Measurements from ENCODE around the gene EHD3. TPM values are rescaled to one million over a fixed set of nuclear protein-coding genes. Genes with fewer than 3 reads are reported as not detected.

EHD3 gene
- polyA plus RNA-seq, 1 donor from 2014 or later = 3.5 TPM

- no peak for TF ChIP-seq RAD21 (conservative IDR thresholded peaks at IDR 0.05)
- no peak for TF ChIP-seq MXI1 (conservative IDR thresholded peaks at IDR 0.05; ENCODE audit: poor library complexity, severe bottlenecking)
- no peak for TF ChIP-seq TAF1 (IDR thresholded peaks at IDR 0.05; ENCODE audit: low read depth)
- TF ChIP-seq, protein P1, sequence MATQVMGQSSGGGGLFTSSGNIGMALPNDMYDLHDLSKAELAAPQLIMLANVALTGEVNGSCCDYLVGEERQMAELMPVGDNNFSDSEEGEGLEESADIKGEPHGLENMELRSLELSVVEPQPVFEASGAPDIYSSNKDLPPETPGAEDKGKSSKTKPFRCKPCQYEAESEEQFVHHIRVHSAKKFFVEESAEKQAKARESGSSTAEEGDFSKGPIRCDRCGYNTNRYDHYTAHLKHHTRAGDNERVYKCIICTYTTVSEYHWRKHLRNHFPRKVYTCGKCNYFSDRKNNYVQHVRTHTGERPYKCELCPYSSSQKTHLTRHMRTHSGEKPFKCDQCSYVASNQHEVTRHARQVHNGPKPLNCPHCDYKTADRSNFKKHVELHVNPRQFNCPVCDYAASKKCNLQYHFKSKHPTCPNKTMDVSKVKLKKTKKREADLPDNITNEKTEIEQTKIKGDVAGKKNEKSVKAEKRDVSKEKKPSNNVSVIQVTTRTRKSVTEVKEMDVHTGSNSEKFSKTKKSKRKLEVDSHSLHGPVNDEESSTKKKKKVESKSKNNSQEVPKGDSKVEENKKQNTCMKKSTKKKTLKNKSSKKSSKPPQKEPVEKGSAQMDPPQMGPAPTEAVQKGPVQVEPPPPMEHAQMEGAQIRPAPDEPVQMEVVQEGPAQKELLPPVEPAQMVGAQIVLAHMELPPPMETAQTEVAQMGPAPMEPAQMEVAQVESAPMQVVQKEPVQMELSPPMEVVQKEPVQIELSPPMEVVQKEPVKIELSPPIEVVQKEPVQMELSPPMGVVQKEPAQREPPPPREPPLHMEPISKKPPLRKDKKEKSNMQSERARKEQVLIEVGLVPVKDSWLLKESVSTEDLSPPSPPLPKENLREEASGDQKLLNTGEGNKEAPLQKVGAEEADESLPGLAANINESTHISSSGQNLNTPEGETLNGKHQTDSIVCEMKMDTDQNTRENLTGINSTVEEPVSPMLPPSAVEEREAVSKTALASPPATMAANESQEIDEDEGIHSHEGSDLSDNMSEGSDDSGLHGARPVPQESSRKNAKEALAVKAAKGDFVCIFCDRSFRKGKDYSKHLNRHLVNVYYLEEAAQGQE (IDR thresholded peaks at IDR 0.05; ENCODE audit: borderline replicate concordance) = no peak
- TF ChIP-seq EP300 (conservative IDR thresholded peaks at IDR 0.05; ENCODE audit: poor library complexity, severe bottlenecking) = no peak
- TF ChIP-seq CTCF (IDR thresholded peaks at IDR 0.05; ENCODE audit: poor library complexity, severe bottlenecking) = no peak
- no peak for TF ChIP-seq SMC3 (conservative IDR thresholded peaks at IDR 0.05; ENCODE audit: poor library complexity)
- no peak for TF ChIP-seq EZH2 (IDR thresholded peaks at IDR 0.05; ENCODE audit: borderline replicate concordance, insufficient read depth, low read length, poor library complexity, severe bottlenecking)
- H3K9ac ChIP-seq (ENCODE audit: low read length) = no peak within 1 kb of the TSS
- no peaks in the 10 kb centered on the region for H3K79me2 ChIP-seq (replicated peaks; ENCODE audit: insufficient read depth, low read length)
- no peaks in the 10 kb centered on the region for H4K20me1 ChIP-seq (ENCODE audit: insufficient read depth)
- H3K27ac ChIP-seq (ENCODE audit: low read length) = no peak within 1 kb of the TSS
- H3K27me3 ChIP-seq (ENCODE audit: insufficient read depth, low read depth, low read length) = no peaks in the 10 kb centered on the region
- no peaks in the 10 kb centered on the region for H3K9me2 ChIP-seq (ENCODE audit: insufficient read depth, low read length)
- H3K36me3 ChIP-seq (ENCODE audit: insufficient read depth, low read length) = no peaks in the 10 kb centered on the region
- no peak within 1 kb of the TSS for H2AFZ ChIP-seq (ENCODE audit: low read depth, low read length)
- no peaks in the 10 kb centered on the region for H3F3A ChIP-seq (ENCODE audit: insufficient read depth, low read length, poor library complexity, severe bottlenecking)
- no peak within 1 kb of the TSS for H3K4me3 ChIP-seq (ENCODE audit: low read length)
- H3K9me3 ChIP-seq (ENCODE audit: low read length) = no peaks in the 10 kb centered on the region
- no peak within 1 kb of the TSS for H3K4me2 ChIP-seq (ENCODE audit: low read length)
Measured at GRCh38 chr2:31217465-31218200, 16.3 kb upstream of the EHD3 start, which contains the start of gene CAPN14. Gene CAPN14, minus strand, starts transcription at chr2:31217515. Its CDS starts 12,068 bp downstream, at chr2:31205447.

DNA sequence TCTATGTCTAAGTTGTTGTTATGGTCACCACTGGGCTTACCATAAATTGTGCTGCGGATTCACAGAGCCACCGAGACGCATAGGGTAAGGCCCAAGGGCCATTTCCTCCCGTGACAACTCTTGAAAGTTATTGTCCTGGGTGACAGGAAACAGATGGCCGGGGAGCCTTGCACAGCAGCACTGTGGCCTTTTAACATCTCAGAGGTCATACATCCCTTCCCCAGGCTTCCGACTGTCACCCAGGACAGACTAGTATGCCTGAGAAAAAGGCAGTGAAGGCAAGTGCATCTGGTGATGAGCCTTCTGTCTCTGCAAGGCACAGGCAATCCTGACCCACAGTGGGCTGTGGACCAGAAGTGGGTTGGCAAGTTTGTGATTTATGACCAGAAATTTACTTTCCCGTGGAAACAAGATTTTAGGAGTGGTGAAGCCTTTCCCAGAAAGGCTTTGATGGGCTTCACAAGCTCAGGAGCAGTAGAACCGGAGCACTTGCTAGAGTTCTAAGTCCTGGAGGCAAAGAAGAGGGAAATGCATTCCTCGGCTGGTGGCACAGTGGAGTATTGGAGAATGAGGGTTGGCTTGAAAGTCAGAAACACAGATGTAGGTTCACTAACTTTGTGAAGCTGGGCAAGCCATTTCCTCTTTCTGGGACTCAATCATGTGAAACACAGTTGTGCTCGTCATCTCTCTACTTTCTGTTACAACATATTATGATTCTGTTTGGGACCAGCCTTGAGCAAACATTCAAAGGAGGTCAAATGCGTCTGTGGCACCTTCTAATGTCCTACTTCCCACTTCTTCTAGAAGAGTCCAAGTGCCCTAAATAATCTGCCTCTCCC, 14.6 kb upstream of the EHD3 start:
- Histone ChIP-seq H2AFZ (ENCODE audit: low read depth, low read length) (no peak overlapping the region), H3K36me3 (ENCODE audit: insufficient read depth, low read length) (no peaks in the 10 kb centered on the region), H3K79me2 (replicated peaks; ENCODE audit: insufficient read depth, low read length) (no peaks in the 10 kb centered on the region), H3K27me3 (ENCODE audit: insufficient read depth, low read depth, low read length) (no peaks in the 10 kb centered on the region), H3K27ac (ENCODE audit: low read length) (no peak overlapping the region), H3K9ac (ENCODE audit: low read length) (no peak overlapping the region), H3K9me3 (ENCODE audit: low read length) (no peaks in the 10 kb centered on the region), H3F3A (ENCODE audit: insufficient read depth, low read length, poor library complexity, severe bottlenecking) (no peaks in the 10 kb centered on the region), H3K4me3 (ENCODE audit: low read length) (no peak overlapping the region), H3K9me2 (ENCODE audit: insufficient read depth, low read length) (no peaks in the 10 kb centered on the region), H4K20me1 (ENCODE audit: insufficient read depth) (no peaks in the 10 kb centered on the region), H3K4me2 (ENCODE audit: low read length) (no peak overlapping the region)
- TF ChIP-seq RAD21 (conservative IDR thresholded peaks at IDR 0.05) = no peak
- TF ChIP-seq EP300 (conservative IDR thresholded peaks at IDR 0.05; ENCODE audit: poor library complexity, severe bottlenecking) = no peak
- TF ChIP-seq, protein P1 (IDR thresholded peaks at IDR 0.05; ENCODE audit: borderline replicate concordance) = no peak
- no peak for TF ChIP-seq SMC3 (conservative IDR thresholded peaks at IDR 0.05; ENCODE audit: poor library complexity)
- no peak for TF ChIP-seq POLR2AphosphoS5 (IDR thresholded peaks at IDR 0.05)
- no peak for TF ChIP-seq TAF1 (IDR thresholded peaks at IDR 0.05; ENCODE audit: low read depth)
- no peak for TF ChIP-seq EZH2 (IDR thresholded peaks at IDR 0.05; ENCODE audit: borderline replicate concordance, insufficient read depth, low read length, poor library complexity, severe bottlenecking)
- no peak for TF ChIP-seq MXI1 (conservative IDR thresholded peaks at IDR 0.05; ENCODE audit: poor library complexity, severe bottlenecking)
- TF ChIP-seq CTCF (IDR thresholded peaks at IDR 0.05; ENCODE audit: poor library complexity, severe bottlenecking) = no peak

All from neural cell (in vitro differentiated cells).